Peyer's patch (tissue), 4 donors: ENCODE data around the gene BSPRY.

ENCODE experiments used
- CTCF ChIP-seq, 6 experiments: fragments of 450-650 bp in 4 of 6; fragments of 200-600 bp in 2 of 6; sonication (generic) in 1 of 6; IDR thresholded peaks; one replicate each; pipeline ENCODE4 v1.5.1; 2017 to 2019; ENCODE audit warnings: antibody characterized with exemption in 6 of 6, mild to moderate bottlenecking in 3 of 6, moderate library complexity in 1 of 6
- POLR2A ChIP-seq, 2 donors: fragments of 450-650 bp; IDR thresholded peaks; one replicate each; pipeline ENCODE4 v1.5.1; 2017; ENCODE audit warnings: antibody characterized with exemption in 2 of 2, mild to moderate bottlenecking in 2 of 2, moderate library complexity in 2 of 2

- TF ChIP-seq CTCF (IDR thresholded peaks at IDR 0.05) (no peak), POLR2A (IDR thresholded peaks at IDR 0.05) (no peak)
Measured at GRCh38 chr9:113409883-113410206, 60.5 kb downstream of the BSPRY start.
